Tibial artery (tissue), 4 donors: ENCODE data around the gene MAGI2.

Experiments used
- DNase-seq, 2 donors: peaks; one replicate each; pipeline ENCODE4 v3.0.0-alpha.2; 2019
- H3K27ac ChIP-seq, 2 donors: fragments of 200-600 bp; sonication (generic) in 1 of 2; 1 replicate in 1 of 2; 2 replicates in 1 of 2; pipeline ENCODE4 v1.5.1; 2018 to 2019; ENCODE audit warnings: mild to moderate bottlenecking in 1 of 2
- H3K27me3 ChIP-seq, 2 donors: fragments of 200-600 bp; sonication (generic) in 1 of 2; one replicate each; pipeline versions ENCODE4 v1.5.1 to v1.6.0; 2016 to 2019
- H3K36me3 ChIP-seq, 3 donors: fragments of 200-600 bp; sonication (generic) in 2 of 3; one replicate each; pipeline ENCODE4 v1.5.1; 2016 to 2019; ENCODE audit warnings: mild to moderate bottlenecking in 2 of 3
- H3K4me1 ChIP-seq, 4 donors: fragments of 200-600 bp; sonication (generic) in 2 of 4; 1 replicate in 3 of 4; 2 replicates in 1 of 4; pipeline ENCODE4 v1.5.1; 2016 to 2019
- H3K4me3 ChIP-seq, 2 donors: fragments of 200-600 bp; sonication (generic) in 1 of 2; 1 replicate in 1 of 2; 2 replicates in 1 of 2; pipeline ENCODE4 v1.5.1; 2018 to 2019; ENCODE audit warnings: mild to moderate bottlenecking in 2 of 2
- H3K9me3 ChIP-seq, 3 donors: fragments of 200-600 bp; sonication (generic) in 1 of 3; one replicate each; pipeline ENCODE4 v1.5.1; 2016 to 2019
- CTCF ChIP-seq, 2 experiments: fragments of 200-600 bp in 1 of 2; fragments of 450-650 bp in 1 of 2; IDR thresholded peaks; one replicate each; pipeline ENCODE4 v1.5.1; 2017 to 2019; ENCODE audit warnings: antibody characterized with exemption in 2 of 2, mild to moderate bottlenecking in 1 of 2, moderate library complexity in 1 of 2
- intact Hi-C: fragments of 100-400 bp; cut with DNase I; formaldehyde crosslinking; loops from one replicate; pipeline ENCODE4 v1.15.0; 2023; ENCODE audit warnings: low total_unique reads

Gene MAGI2

GRCh38 chr7:79494046-79494445 is 40.6 kb upstream of the MAGI2 start:
- Histone ChIP-seq H3K4me1 (no peaks in the 10 kb centered on the region), H3K9me3 (no peaks in the 10 kb centered on the region), H3K27ac (no peak overlapping the region), H3K36me3 (no peaks in the 10 kb centered on the region), H3K27me3 (no peaks in the 10 kb centered on the region), H3K4me3 (no peak overlapping the region)
- no peak for DNase-seq
- TF ChIP-seq CTCF (IDR thresholded peaks at IDR 0.05) = no peak
- intact Hi-C loops = no loop called here

GRCh38 chr7:79489371-79489770 is 35.9 kb upstream of the MAGI2 start:
- H3K4me3 ChIP-seq = no peak overlapping the region

GRCh38 chr7:79478386-79478785 is 24.9 kb upstream of the MAGI2 start:
- Histone ChIP-seq H3K4me1 (no peaks in the 10 kb centered on the region), H3K27ac (no peak overlapping the region), H3K4me3 (no peak overlapping the region), H3K9me3 (no peaks in the 10 kb centered on the region), H3K36me3 (no peaks in the 10 kb centered on the region), H3K27me3 (no peaks in the 10 kb centered on the region)
- TF ChIP-seq CTCF (IDR thresholded peaks at IDR 0.05) = no peak
- DNase-seq = no peak
- intact Hi-C loops = no loop called here

More at GRCh38 chr7:79489371-79489770, 35.9 kb upstream of the MAGI2 start:
- H3K4me1 ChIP-seq = no peaks in the 10 kb centered on the region
- no peak for DNase-seq
- no peaks in the 10 kb centered on the region for H3K27me3 ChIP-seq
- no peak for TF ChIP-seq CTCF (IDR thresholded peaks at IDR 0.05)
- H3K9me3 ChIP-seq = no peaks in the 10 kb centered on the region
- intact Hi-C loops = no loop called here
- no peaks in the 10 kb centered on the region for H3K36me3 ChIP-seq
- H3K27ac ChIP-seq = no peak overlapping the region

- Histone ChIP-seq H3K4me3 (no peak overlapping the region), H3K4me1 (peaks cover 0 to 7% (median 0%) of the 10 kb centered on the region in 4 donors), H3K27ac (no peak overlapping the region), H3K27me3 (no peaks in the 10 kb centered on the region), H3K36me3 (no peaks in the 10 kb centered on the region), H3K9me3 (no peaks in the 10 kb centered on the region)
- TF ChIP-seq CTCF (IDR thresholded peaks at IDR 0.05) = no peak
- no peak for DNase-seq
- intact Hi-C loops = no loop called here
Observed at GRCh38 chr7:79475455-79475854, 22.0 kb upstream of the MAGI2 start.

- Histone ChIP-seq H3K9me3 (no peaks in the 10 kb centered on the region), H3K27ac (no peak overlapping the region), H3K36me3 (peaks cover 0 to 8% (median 0%) of the 10 kb centered on the region in 3 donors), H3K4me3 (no peak overlapping the region), H3K27me3 (no peaks in the 10 kb centered on the region), H3K4me1 (peaks cover 0 to 7% (median 0%) of the 10 kb centered on the region in 4 donors)
- TF ChIP-seq CTCF (IDR thresholded peaks at IDR 0.05) = no peak
- DNase-seq = no peak
- intact Hi-C loops = no loop called here
Observed at GRCh38 chr7:79471699-79472098, 18.2 kb upstream of the MAGI2 start.

- no peaks in the 10 kb centered on the region for H3K9me3 ChIP-seq
- TF ChIP-seq CTCF (IDR thresholded peaks at IDR 0.05) = no peak
- H3K27ac ChIP-seq = no peak overlapping the region
- H3K36me3 ChIP-seq = peaks cover 0 to 8% (median 0%) of the 10 kb centered on the region in 3 donors
- H3K4me3 ChIP-seq = no peak overlapping the region
- intact Hi-C loops = no loop called here
- H3K4me1 ChIP-seq = peaks cover 0 to 7% (median 0%) of the 10 kb centered on the region in 4 donors
- DNase-seq = no peak
- H3K27me3 ChIP-seq = no peaks in the 10 kb centered on the region
Observed at GRCh38 chr7:79471283-79471682, 17.8 kb upstream of the MAGI2 start.
